GM12801 (cell line): ENCODE results near the gene COBL.

Experiments
- TF ChIP-seq, protein P1 (sequence below): IDR thresholded peaks from one replicate; pipeline ENCODE4 v1.5.1; 2011; ENCODE audit warnings: control low read depth; ENCODE audit not compliant: insufficient read length; ENCODE audit errors: extremely low read depth

Gene COBL

GRCh38 chr7:51162724-51163329 lies 153.8 kb downstream of the COBL start:
- TF ChIP-seq, protein P1, sequence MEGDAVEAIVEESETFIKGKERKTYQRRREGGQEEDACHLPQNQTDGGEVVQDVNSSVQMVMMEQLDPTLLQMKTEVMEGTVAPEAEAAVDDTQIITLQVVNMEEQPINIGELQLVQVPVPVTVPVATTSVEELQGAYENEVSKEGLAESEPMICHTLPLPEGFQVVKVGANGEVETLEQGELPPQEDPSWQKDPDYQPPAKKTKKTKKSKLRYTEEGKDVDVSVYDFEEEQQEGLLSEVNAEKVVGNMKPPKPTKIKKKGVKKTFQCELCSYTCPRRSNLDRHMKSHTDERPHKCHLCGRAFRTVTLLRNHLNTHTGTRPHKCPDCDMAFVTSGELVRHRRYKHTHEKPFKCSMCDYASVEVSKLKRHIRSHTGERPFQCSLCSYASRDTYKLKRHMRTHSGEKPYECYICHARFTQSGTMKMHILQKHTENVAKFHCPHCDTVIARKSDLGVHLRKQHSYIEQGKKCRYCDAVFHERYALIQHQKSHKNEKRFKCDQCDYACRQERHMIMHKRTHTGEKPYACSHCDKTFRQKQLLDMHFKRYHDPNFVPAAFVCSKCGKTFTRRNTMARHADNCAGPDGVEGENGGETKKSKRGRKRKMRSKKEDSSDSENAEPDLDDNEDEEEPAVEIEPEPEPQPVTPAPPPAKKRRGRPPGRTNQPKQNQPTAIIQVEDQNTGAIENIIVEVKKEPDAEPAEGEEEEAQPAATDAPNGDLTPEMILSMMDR = peak; percentile 20

DNA sequence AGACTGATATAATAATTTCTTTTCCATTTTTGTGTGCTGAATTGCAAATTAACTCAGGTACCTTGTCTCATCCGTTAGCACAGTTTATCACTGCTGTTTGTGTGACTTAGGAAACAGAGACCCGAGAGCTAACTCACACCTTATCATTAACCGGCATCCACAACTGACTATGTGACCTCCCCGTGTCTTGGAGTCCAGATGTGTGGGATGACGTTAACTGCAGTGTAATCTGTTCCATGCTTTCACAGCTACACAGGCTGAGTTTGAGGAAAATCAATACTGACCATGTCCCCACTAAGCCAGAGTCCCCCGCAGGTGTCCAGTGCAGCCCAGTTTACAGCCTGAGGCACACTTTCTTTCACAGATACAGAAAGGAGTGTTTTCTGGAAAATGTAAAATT lies 154.7 kb downstream of the COBL start:
- TF ChIP-seq, protein P1 = no peak

- TF ChIP-seq, protein P1 = peak; percentile 15
Measured at GRCh38 chr7:51160990-51161615, 155.5 kb downstream of the COBL start.

DNA sequence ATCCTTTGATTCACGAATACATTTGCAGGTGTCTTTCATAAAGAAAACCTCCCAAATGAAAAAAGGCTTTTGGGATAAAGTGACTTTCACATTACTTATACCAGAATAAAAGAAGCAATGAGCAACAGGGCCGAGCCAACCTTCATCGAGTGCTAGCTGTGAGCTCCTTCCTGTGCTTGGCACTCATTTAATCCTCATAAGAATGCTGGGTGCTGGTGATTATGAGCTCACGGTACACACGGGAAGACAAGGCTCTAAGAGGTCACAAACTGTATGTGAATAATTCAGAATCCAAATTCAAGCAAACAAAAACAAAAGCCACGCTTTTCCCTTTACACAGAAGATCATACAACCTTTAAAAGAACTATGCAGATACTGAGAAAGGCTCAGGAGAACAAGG lies 156.2 kb downstream of the COBL start:
- TF ChIP-seq, protein P1 = no peak

GRCh38 chr7:51158742-51159445 lies 157.7 kb downstream of the COBL start:
- TF ChIP-seq, protein P1 = no peak

- TF ChIP-seq, protein P1 = no peak
Measured at GRCh38 chr7:51158211-51158610, 158.4 kb downstream of the COBL start.

- TF ChIP-seq, protein P1 = no peak
Measured at GRCh38 chr7:51154201-51154600, 162.4 kb downstream of the COBL start.
